Stimulated activated CD4-positive, alpha-beta T cell treated with anti-CD3 and anti-CD28 coated beads, Interleukin-15, amount 100 ng/mL, for 48 hours (primary cell): ENCODE data around the gene CFD.

Experiments
- DNase-seq, 2 donors: peaks; one replicate each; pipeline ENCODE4 v3.0.0-alpha.2; 2020; ENCODE audit warnings: low read depth in 2 of 2

CFD gene

GRCh38 chr19:906480-906879 lies 47.0 kb downstream of the CFD start:
- DNase-seq: no peak

- DNase-seq: no peak
Observed at GRCh38 chr19:907183-907853, 47.9 kb downstream of the CFD start.

- no peak for DNase-seq
Observed at GRCh38 chr19:911197-912033, 52.0 kb downstream of the CFD start.

GRCh38 chr19:912181-913079 lies 53.0 kb downstream of the CFD start:
- DNase-seq: no peak
